ENCODE results near the gene CD8B2. TPM values are rescaled to one million over a fixed set of nuclear protein-coding genes. Genes with fewer than 3 reads are reported as not detected.

Gene CD8B2
- total and polyA plus RNA-seq, 2 of the 13 experiments (the other 11 are each of a cell fraction or from before 2014, with no cell fraction given), result not detected

GRCh38 chr2:106534471-106534870 is 47.3 kb downstream of the CD8B2 start:
- in situ Hi-C loops (cut with HindIII; ENCODE audit: extremely low pct_ligation_motif_present, low pct_unique_long_range_greater_than_20kb), result no loop called here

More at GRCh38 chr2:106534471-106534870, 47.3 kb downstream of the CD8B2 start:
- DNase-seq (ENCODE audit: low spot score), result no peak
- WGBS (ENCODE audit: low lambda C conversion rate), result 39% methylated on average over 6 of the region's 6 CpGs
- H3K79me2 ChIP-seq (ENCODE audit: insufficient read depth, low read length), result no peaks in the 10 kb centered on the region
- H3K27me3 ChIP-seq (ENCODE audit: control insufficient read depth in 1 of 2, insufficient read depth in 2 of 2, low read length in 2 of 2), result peaks cover 3 to 28% of the 10 kb centered on the region in 2 experiments; a peak in 2 of 5 replicates
- ChIA-PET POLR2A (no interaction called here), CTCF (ENCODE audit: low intra/inter-chr PET ratio, low total read pairs) (no interaction called here)
- ATAC-seq, result no peak
- TF ChIP-seq SRY (CRISPR knock-in tag; IDR thresholded peaks at IDR 0.05) (no peak), GLMP (CRISPR knock-in tag; IDR thresholded peaks at IDR 0.05; ENCODE audit: borderline replicate concordance) (no peak), ZFY (CRISPR knock-in tag; IDR thresholded peaks at IDR 0.05) (no peak), ZFP36 (IDR thresholded peaks at IDR 0.05; ENCODE audit: borderline replicate concordance, low read depth, low read length, partially characterized antibody) (no peak), SMARCC2 (IDR thresholded peaks at IDR 0.05) (no peak), NFYC (CRISPR knock-in tag; IDR thresholded peaks at IDR 0.05) (no peak), ZSCAN12 (CRISPR knock-in tag; IDR thresholded peaks at IDR 0.05) (no peak)
- TF ChIP-seq, protein P1, sequence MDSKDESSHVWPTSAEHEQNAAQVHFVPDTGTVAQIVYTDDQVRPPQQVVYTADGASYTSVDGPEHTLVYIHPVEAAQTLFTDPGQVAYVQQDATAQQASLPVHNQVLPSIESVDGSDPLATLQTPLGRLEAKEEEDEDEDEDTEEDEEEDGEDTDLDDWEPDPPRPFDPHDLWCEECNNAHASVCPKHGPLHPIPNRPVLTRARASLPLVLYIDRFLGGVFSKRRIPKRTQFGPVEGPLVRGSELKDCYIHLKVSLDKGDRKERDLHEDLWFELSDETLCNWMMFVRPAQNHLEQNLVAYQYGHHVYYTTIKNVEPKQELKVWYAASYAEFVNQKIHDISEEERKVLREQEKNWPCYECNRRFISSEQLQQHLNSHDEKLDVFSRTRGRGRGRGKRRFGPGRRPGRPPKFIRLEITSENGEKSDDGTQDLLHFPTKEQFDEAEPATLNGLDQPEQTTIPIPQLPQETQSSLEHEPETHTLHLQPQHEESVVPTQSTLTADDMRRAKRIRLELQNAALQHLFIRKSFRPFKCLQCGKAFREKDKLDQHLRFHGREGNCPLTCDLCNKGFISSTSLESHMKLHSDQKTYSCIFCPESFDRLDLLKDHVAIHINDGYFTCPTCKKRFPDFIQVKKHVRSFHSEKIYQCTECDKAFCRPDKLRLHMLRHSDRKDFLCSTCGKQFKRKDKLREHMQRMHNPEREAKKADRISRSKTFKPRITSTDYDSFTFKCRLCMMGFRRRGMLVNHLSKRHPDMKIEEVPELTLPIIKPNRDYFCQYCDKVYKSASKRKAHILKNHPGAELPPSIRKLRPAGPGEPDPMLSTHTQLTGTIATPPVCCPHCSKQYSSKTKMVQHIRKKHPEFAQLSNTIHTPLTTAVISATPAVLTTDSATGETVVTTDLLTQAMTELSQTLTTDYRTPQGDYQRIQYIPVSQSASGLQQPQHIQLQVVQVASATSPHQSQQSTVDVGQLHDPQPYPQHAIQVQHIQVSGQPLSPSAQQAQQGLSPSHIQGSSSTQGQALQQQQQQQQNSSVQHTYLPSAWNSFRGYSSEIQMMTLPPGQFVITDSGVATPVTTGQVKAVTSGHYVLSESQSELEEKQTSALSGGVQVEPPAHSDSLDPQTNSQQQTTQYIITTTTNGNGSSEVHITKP (CRISPR knock-in tag; IDR thresholded peaks at IDR 0.05; ENCODE audit: low read depth), result no peak
- H3K36me3 ChIP-seq (replicated peaks in 1 of 2; ENCODE audit: control insufficient read depth in 1 of 2, insufficient read depth in 2 of 2, low read length in 2 of 2), result no peaks in the 10 kb centered on the region
- no peak overlapping the region for H2AFZ ChIP-seq (ENCODE audit: low read length)
- intact Hi-C loops (cut with micrococcal nuclease; ENCODE audit: unreplicated experiment), result no loop called here
- no peaks in the 10 kb centered on the region for H3K4me1 ChIP-seq (ENCODE audit: insufficient read depth, low read length)
- BruUV-seq (replicated peaks), result no TSS peak
- no peaks in the 10 kb centered on the region for H3K9me3 ChIP-seq (ENCODE audit: low read length)
- no peak for FAIRE-seq
- no peak overlapping the region for H3K27ac ChIP-seq (ENCODE audit: extremely low read length, insufficient read depth, low read length)
- no peak overlapping the region for H3K4me3 ChIP-seq (replicated peaks in 1 of 3; ENCODE audit: insufficient read depth in 1 of 3, low read depth in 2 of 3, low read length in 3 of 3)
- no peak overlapping the region for H3K4me2 ChIP-seq (ENCODE audit: low read depth, low read length)
- no peak overlapping the region for H3K9ac ChIP-seq (ENCODE audit: insufficient read depth, low read depth, low read length)
- no peaks in the 10 kb centered on the region for H4K20me1 ChIP-seq (ENCODE audit: insufficient read depth, low read length)
